Measurements from ENCODE around the gene CCM2L.

DNA sequence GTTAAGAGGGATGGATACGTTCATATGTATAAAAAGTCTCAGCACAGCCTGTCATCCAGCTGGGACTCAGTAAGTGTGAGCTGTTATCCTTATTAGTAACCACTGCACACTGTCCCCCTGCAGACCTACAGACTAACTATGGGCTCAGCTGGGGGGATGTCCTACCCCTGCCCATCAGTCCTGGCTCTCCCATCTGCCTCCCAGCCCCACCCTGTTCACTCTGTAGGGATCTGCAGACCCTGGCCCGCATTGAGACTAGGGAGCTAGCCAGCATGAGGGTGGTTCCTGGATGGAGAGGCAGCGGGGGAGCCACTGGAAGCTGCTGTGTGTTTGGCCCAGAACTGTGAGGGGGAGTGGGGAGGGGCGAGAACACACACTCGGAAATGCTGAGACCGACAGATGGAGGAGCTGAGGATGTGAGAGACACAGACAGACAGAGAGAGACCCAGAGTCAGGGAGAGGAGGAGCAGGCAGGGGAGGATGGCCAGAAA is 25.2 kb upstream of the CCM2L start:
- TF ChIP-seq POLR2A (IDR thresholded peaks at IDR 0.05) = no peak
- TF ChIP-seq, protein P1, sequence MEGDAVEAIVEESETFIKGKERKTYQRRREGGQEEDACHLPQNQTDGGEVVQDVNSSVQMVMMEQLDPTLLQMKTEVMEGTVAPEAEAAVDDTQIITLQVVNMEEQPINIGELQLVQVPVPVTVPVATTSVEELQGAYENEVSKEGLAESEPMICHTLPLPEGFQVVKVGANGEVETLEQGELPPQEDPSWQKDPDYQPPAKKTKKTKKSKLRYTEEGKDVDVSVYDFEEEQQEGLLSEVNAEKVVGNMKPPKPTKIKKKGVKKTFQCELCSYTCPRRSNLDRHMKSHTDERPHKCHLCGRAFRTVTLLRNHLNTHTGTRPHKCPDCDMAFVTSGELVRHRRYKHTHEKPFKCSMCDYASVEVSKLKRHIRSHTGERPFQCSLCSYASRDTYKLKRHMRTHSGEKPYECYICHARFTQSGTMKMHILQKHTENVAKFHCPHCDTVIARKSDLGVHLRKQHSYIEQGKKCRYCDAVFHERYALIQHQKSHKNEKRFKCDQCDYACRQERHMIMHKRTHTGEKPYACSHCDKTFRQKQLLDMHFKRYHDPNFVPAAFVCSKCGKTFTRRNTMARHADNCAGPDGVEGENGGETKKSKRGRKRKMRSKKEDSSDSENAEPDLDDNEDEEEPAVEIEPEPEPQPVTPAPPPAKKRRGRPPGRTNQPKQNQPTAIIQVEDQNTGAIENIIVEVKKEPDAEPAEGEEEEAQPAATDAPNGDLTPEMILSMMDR (IDR thresholded peaks at IDR 0.05) = no peak

Measured in lower leg skin (tissue), 3 donors.